Smooth muscle cell (in vitro differentiated cells): ENCODE measurements around the gene PALS2. TPM values are rescaled to one million over a fixed set of nuclear protein-coding genes. Genes with fewer than 3 reads are reported as not detected.

Experiments
- DNase-seq: peaks from one replicate; lab custom pipeline; 2025; ENCODE audit not compliant: unreplicated experiment; lab: John Stamatoyannopoulos, UW
- H2AFZ ChIP-seq: fragments of 200-600 bp; sonication (generic); 2 replicates; pipeline ENCODE4 v1.6.0; 2016; ENCODE audit warnings: antibody characterized with exemption, low read depth, mild to moderate bottlenecking
- H3F3A ChIP-seq: fragments of 200-600 bp; sonication (generic); 2 replicates; pipeline ENCODE4 v1.6.0; 2017; ENCODE audit warnings: antibody characterized with exemption, low read depth
- H3K27ac ChIP-seq: fragments of 200-600 bp; sonication (generic); 2 replicates; pipeline ENCODE4 v1.5.1; 2016; ENCODE audit warnings: low read depth, mild to moderate bottlenecking
- H3K27me3 ChIP-seq: fragments of 200-600 bp; sonication (generic); 2 replicates; pipeline ENCODE4 v1.6.1; 2016; ENCODE audit warnings: low read depth, mild to moderate bottlenecking
- H3K36me3 ChIP-seq: fragments of 200-600 bp; sonication (generic); 2 replicates; pipeline ENCODE4 v1.5.1; 2016; ENCODE audit warnings: low read depth
- H3K4me1 ChIP-seq: fragments of 200-600 bp; sonication (generic); 2 replicates; pipeline ENCODE4 v1.5.1; 2016; ENCODE audit warnings: low read depth
- H3K4me2 ChIP-seq: fragments of 200-600 bp; sonication (generic); 2 replicates; pipeline ENCODE4 v1.6.0; 2016; ENCODE audit warnings: mild to moderate bottlenecking
- H3K4me3 ChIP-seq: fragments of 200-600 bp; sonication (generic); 2 replicates; pipeline ENCODE4 v1.5.1; 2016; ENCODE audit warnings: mild to moderate bottlenecking
- H3K79me2 ChIP-seq: fragments of 200-600 bp; sonication (generic); 2 replicates; pipeline ENCODE4 v1.6.0; 2016; ENCODE audit warnings: low read depth, mild to moderate bottlenecking
- H3K9ac ChIP-seq: fragments of 200-600 bp; sonication (generic); 2 replicates; pipeline ENCODE4 v1.6.0; 2016; ENCODE audit warnings: low read depth
- H3K9me3 ChIP-seq: fragments of 200-600 bp; sonication (generic); replicated peaks from 2 replicates; pipeline ENCODE4 v1.5.1; 2016; ENCODE audit warnings: low read depth
- H4K20me1 ChIP-seq: fragments of 200-600 bp; sonication (generic); 2 replicates; pipeline ENCODE4 v1.6.0; 2016; ENCODE audit warnings: low read depth
- WGBS: methylation state at CpG from one replicate; pipeline ENCODE4 v1.1.7; 2016; ENCODE audit warnings: low lambda C conversion rate; 5-methylcytosine and 5-hydroxymethylcytosine counted together
- polyA plus RNA-seq: library from polyadenylated mRNA; unstranded; fragments of >200 nt; fragmentation: Nextera tagmentation; extraction: Ambion mirVana; gene quantifications from 2 replicates; pipeline ENCODE4 v1.2.1, GENCODE V29; 2016
- small RNA-seq: library from RNA; depleted of rRNA; stranded (forward); fragments of <200 nt; gene quantifications from one replicate; pipeline ENCODE3, GENCODE V24; 2014
- total RNA-seq: library from RNA; depleted of rRNA; stranded (reverse); fragments of >200 nt; gene quantifications from 2 replicates; pipeline ENCODE4 v1.2.3, GENCODE V29; 2014
- TF ChIP-seq, protein P1 (sequence below): fragments of 200-600 bp; sonication (generic); IDR thresholded peaks from 2 replicates; pipeline ENCODE4 v1.5.1; 2017; ENCODE audit warnings: borderline replicate concordance, mild to moderate bottlenecking, antibody characterized with exemption; ENCODE audit not compliant: insufficient read depth, poor library complexity, severe bottlenecking

PALS2 gene
- total and polyA plus RNA-seq, 2 experiments from 2014 or later, result 11.1 to 32.2 TPM

GRCh38 chr7:24617957-24618616, 44.8 kb downstream of the PALS2 start:
- TF ChIP-seq, protein P1, sequence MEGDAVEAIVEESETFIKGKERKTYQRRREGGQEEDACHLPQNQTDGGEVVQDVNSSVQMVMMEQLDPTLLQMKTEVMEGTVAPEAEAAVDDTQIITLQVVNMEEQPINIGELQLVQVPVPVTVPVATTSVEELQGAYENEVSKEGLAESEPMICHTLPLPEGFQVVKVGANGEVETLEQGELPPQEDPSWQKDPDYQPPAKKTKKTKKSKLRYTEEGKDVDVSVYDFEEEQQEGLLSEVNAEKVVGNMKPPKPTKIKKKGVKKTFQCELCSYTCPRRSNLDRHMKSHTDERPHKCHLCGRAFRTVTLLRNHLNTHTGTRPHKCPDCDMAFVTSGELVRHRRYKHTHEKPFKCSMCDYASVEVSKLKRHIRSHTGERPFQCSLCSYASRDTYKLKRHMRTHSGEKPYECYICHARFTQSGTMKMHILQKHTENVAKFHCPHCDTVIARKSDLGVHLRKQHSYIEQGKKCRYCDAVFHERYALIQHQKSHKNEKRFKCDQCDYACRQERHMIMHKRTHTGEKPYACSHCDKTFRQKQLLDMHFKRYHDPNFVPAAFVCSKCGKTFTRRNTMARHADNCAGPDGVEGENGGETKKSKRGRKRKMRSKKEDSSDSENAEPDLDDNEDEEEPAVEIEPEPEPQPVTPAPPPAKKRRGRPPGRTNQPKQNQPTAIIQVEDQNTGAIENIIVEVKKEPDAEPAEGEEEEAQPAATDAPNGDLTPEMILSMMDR, result no peak
- Histone ChIP-seq H3K9me3 (no peaks in the 10 kb centered on the region), H3K79me2 (peaks cover 58% of the 10 kb centered on the region), H4K20me1 (peaks cover 16% of the 10 kb centered on the region), H3F3A (no peaks in the 10 kb centered on the region), H3K9ac (no peak overlapping the region), H3K4me1 (peaks cover 12% of the 10 kb centered on the region), H3K27me3 (no peaks in the 10 kb centered on the region), H2AFZ (no peak overlapping the region), H3K4me3 (no peak overlapping the region), H3K27ac (no peak overlapping the region), H3K36me3 (no peaks in the 10 kb centered on the region), H3K4me2 (no peak overlapping the region)
- WGBS, result 95% methylated on average over 2 of the region's 2 CpGs
- no peak for DNase-seq

DNA sequence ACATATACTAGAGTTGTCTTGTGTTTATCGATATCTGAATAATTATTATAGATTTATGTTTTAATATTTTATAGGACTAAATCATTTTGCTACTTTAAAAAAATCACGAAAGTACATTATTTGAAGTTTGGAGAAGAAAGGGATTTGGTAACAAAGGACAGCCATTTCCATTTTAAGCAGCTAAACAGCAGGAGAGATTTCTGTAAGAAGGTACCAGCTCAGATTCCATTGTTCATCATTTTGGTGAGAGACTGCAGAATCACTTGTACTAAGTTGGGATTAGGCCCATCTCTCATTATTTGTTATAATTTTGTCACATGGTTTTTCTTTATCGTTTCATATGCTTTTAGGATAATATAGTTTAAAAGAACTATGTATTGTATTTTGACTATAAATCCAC, 46.7 kb downstream of the PALS2 start:
- no peak for DNase-seq
- TF ChIP-seq, protein P1, result no peak
- Histone ChIP-seq H4K20me1 (peaks cover 16% of the 10 kb centered on the region), H3K79me2 (peaks cover 57% of the 10 kb centered on the region), H3K27me3 (no peaks in the 10 kb centered on the region), H3K27ac (no peak overlapping the region), H3K36me3 (no peaks in the 10 kb centered on the region), H3K4me3 (no peak overlapping the region), H3F3A (no peaks in the 10 kb centered on the region), H3K4me2 (no peak overlapping the region), H3K9me3 (no peaks in the 10 kb centered on the region), H3K4me1 (peaks cover 12% of the 10 kb centered on the region), H3K9ac (no peak overlapping the region), H2AFZ (no peak overlapping the region)
- WGBS, result 82% methylated on average over 3 of the region's 3 CpGs

GRCh38 chr7:24622646-24623182, 49.5 kb downstream of the PALS2 start:
- Histone ChIP-seq H3K27me3 (no peaks in the 10 kb centered on the region), H2AFZ (no peak overlapping the region), H3F3A (no peaks in the 10 kb centered on the region), H3K36me3 (no peaks in the 10 kb centered on the region), H3K27ac (no peak overlapping the region), H3K79me2 (peaks cover 42% of the 10 kb centered on the region), H4K20me1 (peaks cover 16% of the 10 kb centered on the region), H3K9ac (no peak overlapping the region), H3K4me1 (peaks cover 12% of the 10 kb centered on the region), H3K9me3 (no peaks in the 10 kb centered on the region), H3K4me2 (no peak overlapping the region), H3K4me3 (no peak overlapping the region)
- WGBS, result 78% methylated on average over 1 of the region's 1 CpG
- no peak for DNase-seq
- TF ChIP-seq, protein P1, result no peak

Small RNAs within 50 kb of the gene (small RNA-seq; reads per million reads assigned to genes)
- not detected for gene RNU6-1103P
- not detected for gene SUMO2P14

Other genes with a start within 250 kb of the PALS2 start
- gene GSDME, start 184.0 kb downstream of the PALS2 start, total RNA-seq, result 17.1 and 19.6 TPM in 2 replicates
- 14.8 and 26.3 TPM in 2 replicates for gene GSDME, start 184.0 kb downstream of the PALS2 start, polyA plus RNA-seq